Adipocyte (in vitro differentiated cells): ENCODE data around the gene PYM1.
A peak's percentile ranks its signal among the peaks of the same experiment; 100 is the strongest.

Experiments
- DNase-seq: peaks from one replicate; pipeline ENCODE4 v3.0.0-alpha.2; 2015; ENCODE audit warnings: low read depth
- H3K27me3 ChIP-seq: replicated peaks from 2 replicates; pipeline ENCODE4 v1.7.0; 2013; ENCODE audit warnings: mild to moderate bottlenecking, low read length, moderate library complexity; ENCODE audit not compliant: control insufficient read depth, insufficient read depth
- H3K36me3 ChIP-seq: 2 replicates; pipeline ENCODE4 v1.7.0; 2013; ENCODE audit warnings: low read length, mild to moderate bottlenecking, moderate library complexity; ENCODE audit not compliant: control insufficient read depth, insufficient read depth, severe bottlenecking
- H3K4me1 ChIP-seq: 2 replicates; pipeline ENCODE4 v1.7.0; 2013; ENCODE audit warnings: mild to moderate bottlenecking, low read length, moderate library complexity; ENCODE audit not compliant: control insufficient read depth, insufficient read depth
- H3K4me3 ChIP-seq: 2 replicates; pipeline ENCODE4 v1.7.0; 2013; ENCODE audit warnings: mild to moderate bottlenecking, low read length, moderate library complexity
- H3K9ac ChIP-seq: 2 replicates; pipeline ENCODE4 v1.7.0; 2013; ENCODE audit warnings: mild to moderate bottlenecking, low read length, moderate library complexity
- H3K9me3 ChIP-seq: 2 replicates; pipeline ENCODE4 v1.7.0; 2013; ENCODE audit warnings: mild to moderate bottlenecking, low read length, moderate library complexity; ENCODE audit not compliant: control insufficient read depth

The PYM1 gene

DNA sequence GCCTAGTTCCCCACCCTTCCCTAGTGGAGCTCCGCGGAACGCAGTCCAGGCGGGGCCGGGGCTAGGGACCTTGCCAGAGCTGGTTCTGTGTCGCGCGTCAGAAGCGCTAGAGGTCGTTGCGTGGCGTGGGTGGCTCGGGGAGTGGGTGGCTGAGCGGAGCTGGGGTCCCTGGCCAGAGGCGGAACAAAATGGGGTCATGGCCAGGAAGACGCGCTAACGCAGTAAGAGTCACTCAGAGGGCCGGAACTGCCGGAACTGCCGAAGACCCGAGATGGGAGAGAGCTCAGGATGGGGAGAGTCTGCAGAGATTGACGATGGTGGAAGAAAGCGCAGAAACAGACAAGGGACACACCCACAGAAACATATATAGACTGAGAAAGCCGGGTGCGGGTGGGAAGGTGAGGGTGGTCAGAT, 8.1 kb upstream of the PYM1 start:
- Histone ChIP-seq H3K9me3 (no peaks in the 10 kb centered on the region), H3K9ac (peak overlapping the region; percentile 43), H3K36me3 (no peaks in the 10 kb centered on the region), H3K4me1 (peaks cover 34% of the 10 kb centered on the region), H3K4me3 (peak overlapping the region; percentile 74), H3K27me3 (no peaks in the 10 kb centered on the region)
- DNase-seq = no peak

DNA sequence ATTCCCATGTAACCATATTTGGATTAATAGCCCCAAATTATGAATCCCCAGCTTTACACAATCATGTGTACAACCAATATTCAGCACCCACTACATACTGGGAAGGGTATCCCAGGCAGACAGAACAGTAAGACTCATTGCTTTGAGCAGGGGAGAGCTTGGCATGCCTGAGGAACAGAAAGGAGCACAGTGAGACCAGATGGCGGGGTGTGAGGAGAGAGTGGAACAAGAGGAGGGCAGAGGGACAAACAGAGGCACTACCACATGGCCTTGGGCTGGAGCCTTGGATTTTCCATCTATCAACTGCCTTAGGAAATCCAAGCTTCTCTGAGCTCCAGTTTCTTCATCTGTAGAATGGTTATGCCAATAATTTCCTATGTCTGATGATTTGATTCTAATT, 7.1 kb upstream of the PYM1 start:
- no peak overlapping the region for H3K4me3 ChIP-seq
- no peak for DNase-seq
- H3K27me3 ChIP-seq = no peaks in the 10 kb centered on the region
- H3K9me3 ChIP-seq = no peaks in the 10 kb centered on the region
- H3K36me3 ChIP-seq = no peaks in the 10 kb centered on the region
- H3K4me1 ChIP-seq = peaks cover 39% of the 10 kb centered on the region
- no peak overlapping the region for H3K9ac ChIP-seq

DNA sequence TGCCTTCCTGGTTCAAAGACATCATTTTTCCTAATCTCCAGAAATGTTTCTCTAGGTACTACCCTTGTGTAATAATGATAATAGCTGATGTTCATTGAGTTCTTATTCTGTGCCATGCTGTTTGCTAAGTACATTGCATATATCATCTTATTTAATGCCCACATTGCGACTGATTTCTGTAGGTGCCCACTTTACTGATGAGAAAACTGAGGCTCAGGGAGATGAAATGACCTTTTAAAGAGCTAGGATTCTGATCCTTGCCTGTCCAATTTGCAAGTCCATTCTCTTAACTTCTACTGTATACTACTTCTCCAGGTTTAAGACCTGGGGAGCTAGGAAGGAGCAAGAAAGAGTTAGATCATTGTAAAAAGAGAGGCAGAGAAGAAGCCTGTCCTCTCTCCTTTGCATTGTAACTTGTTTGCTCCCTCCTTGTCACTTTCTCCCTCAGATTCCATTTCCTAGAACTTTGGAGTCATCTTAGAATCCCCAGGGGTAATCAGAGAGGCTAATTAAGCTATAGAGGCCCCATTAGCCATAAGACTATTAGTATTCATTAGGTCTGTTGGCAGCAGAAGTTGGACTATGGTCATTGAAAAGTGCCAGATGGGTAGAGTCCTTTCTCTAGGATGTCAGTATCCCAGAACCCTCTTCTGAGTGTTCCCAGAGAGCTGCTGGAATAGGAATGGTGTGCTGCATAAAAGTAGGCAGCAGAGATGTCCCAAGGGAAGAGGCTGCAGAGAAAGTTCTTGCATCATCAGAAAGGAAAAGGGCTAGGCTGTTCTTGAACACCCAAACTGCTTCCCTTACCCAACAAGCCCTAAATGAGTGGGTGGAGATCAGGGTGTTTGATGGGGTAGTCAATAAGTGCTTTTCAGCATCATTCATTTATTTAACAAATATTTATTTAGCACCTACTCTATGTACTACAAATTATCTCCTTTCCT, 6.4 kb upstream of the PYM1 start:
- peak; percentile 64 for DNase-seq
- Histone ChIP-seq H3K4me3 (no peak overlapping the region), H3K4me1 (peaks cover 46% of the 10 kb centered on the region), H3K36me3 (no peaks in the 10 kb centered on the region), H3K9me3 (no peaks in the 10 kb centered on the region), H3K27me3 (no peaks in the 10 kb centered on the region), H3K9ac (no peak overlapping the region)

DNA sequence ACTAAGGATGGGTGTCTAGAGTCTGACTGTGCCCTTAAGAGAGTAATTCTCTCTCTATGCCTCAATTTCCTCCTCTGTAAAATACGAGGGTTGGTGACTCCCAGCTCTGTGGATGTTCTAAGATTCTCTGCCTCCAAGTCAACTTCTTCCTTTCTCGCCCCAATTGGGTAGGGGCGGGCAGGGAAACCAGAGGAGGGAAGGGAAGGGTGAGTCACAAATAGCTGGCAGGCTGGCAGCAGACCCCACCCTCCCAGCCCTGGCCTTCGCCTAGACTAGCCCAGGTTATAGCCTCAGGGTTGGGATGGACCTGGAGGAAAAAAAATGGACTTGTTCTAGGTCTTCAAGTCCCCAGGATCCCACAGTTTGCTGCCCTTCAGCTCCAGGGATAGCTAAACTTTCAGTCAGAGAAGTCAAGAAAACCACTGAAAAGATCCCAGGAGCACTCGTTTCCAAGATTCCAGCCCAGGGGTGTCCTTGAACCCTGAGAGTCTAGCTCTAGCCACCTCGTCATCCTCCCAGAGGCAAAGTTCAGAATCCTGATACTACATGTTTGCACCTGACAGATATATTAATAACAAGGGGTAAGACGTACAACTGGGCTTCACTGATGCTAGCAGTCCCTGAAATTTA, 5.6 kb upstream of the PYM1 start:
- peak; percentile 85 for DNase-seq
- H3K36me3 ChIP-seq = no peaks in the 10 kb centered on the region
- H3K4me1 ChIP-seq = peaks cover 48% of the 10 kb centered on the region
- no peaks in the 10 kb centered on the region for H3K27me3 ChIP-seq
- peak overlapping the region; percentile 86 for H3K4me3 ChIP-seq
- H3K9ac ChIP-seq = peak overlapping the region; percentile 85
- H3K9me3 ChIP-seq = no peaks in the 10 kb centered on the region

DNA sequence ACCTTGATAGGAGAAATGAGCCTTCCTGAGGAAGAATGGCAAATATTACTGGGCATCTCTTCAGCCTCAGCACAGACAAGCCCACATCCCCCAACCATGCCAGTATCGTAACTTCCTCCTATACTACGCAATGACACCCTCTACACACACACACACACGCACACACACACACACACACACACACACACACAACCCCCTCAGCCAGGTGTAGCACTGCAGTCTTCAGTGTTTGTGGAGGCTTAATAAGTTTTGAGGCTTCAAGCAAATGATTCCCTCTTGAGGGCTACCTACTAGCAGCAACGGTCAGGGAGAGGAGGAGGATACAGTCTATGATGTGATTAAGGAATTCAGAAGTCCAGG, 4.8 kb upstream of the PYM1 start:
- peak; percentile 44 for DNase-seq
- H3K4me3 ChIP-seq = peak overlapping the region; percentile 86
- H3K4me1 ChIP-seq = peaks cover 51% of the 10 kb centered on the region
- no peaks in the 10 kb centered on the region for H3K36me3 ChIP-seq
- no peaks in the 10 kb centered on the region for H3K27me3 ChIP-seq
- peak overlapping the region; percentile 85 for H3K9ac ChIP-seq
- no peaks in the 10 kb centered on the region for H3K9me3 ChIP-seq

DNA sequence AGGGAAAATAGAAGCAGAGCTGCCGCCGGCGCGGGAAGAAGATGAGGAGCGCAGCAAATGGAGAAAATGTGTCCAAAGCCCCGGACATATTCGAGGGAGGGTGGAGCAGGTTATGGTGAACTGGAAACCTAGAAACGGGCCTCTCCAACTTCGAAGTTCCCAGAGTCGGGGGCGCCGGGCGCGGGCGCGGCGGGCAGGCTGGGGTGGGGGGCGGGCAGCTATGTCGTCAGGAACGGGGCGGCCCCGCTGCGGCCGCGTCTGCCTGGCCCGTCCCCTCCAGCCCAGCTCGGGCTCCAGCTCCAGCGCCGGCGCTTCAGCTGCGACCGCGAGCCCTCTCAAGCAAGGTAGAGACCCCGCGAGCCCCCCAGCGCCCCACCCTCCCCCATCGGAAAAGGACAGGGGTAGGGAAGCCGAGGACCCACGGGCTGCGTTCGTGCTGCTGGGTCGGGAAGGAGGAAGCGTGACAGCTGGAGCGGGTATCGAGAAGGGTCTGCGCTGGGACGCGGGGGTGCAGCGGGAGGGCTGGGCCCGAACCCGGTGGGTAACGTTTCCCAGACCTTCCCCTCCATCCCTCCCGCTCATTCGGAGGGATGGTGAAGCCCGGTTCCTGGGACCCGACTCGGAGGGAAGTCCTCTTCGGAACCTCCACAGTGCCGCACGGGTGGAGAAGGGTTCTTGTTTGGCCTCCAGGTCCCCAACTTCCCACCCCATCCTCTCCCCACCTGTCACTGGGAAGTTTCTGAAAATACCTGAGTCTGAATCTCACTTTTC, 4.3 kb upstream of the PYM1 start:
- Histone ChIP-seq H3K9me3 (no peaks in the 10 kb centered on the region), H3K4me3 (peak overlapping the region; percentile 86), H3K9ac (peak overlapping the region; percentile 85), H3K4me1 (peaks cover 51% of the 10 kb centered on the region), H3K27me3 (no peaks in the 10 kb centered on the region), H3K36me3 (no peaks in the 10 kb centered on the region)
- peak; percentile 84 for DNase-seq

DNA sequence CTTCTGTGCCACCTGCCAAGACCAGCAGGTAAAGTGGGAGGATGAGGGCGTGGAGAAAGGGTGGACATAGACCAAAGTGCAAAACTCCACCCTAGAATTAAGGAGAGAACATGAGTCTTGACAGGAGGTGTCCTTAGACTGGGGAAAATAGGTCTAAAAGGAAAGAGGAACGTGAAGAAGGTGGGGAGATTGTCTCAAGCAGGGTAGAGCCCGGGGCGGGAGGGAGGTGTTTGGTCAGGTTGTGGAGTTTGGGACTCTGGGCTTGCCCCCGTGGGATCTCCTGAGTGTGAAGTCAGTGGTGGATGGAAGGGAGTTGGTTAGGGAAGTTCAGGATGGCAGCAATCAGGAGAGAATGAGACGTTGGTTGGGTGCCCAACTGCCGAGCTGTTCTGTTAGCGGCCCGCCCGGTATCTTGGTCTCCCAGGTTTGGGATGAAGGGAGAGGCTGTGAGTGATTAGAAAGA, 3.7 kb upstream of the PYM1 start:
- peak overlapping the region; percentile 86 for H3K4me3 ChIP-seq
- H3K27me3 ChIP-seq = no peaks in the 10 kb centered on the region
- H3K36me3 ChIP-seq = no peaks in the 10 kb centered on the region
- no peak for DNase-seq
- peak overlapping the region; percentile 85 for H3K9ac ChIP-seq
- peaks cover 52% of the 10 kb centered on the region for H3K4me1 ChIP-seq
- no peaks in the 10 kb centered on the region for H3K9me3 ChIP-seq

DNA sequence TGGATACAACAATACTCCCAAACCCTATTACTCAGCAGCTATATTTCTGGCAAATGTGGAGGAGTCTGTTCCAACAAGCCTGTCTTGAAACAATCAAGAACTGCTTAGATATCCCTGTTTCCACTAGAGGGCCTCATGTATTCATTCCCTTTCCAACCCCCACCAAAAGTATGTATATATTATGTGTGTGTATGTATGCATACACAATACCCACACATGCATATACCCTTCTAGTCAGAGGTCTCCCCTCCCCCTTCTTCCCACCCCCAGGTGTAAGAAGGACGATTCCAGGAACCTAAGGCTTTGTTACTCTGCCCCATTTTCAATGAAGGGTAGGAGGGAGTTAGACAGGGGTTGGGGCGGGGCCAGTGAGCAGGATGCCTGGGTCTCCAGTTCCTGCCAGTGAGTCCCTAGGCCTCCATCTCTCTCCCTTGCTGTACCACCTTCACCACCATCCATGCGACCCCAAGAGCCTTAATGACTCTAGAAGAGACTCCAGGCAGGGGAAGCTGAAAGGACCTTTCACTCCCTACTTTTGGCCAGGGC, 3.1 kb upstream of the PYM1 start, which contains the start of gene DGKA:
TSS of gene DGKA (plus strand) at position 392 of the 546 bp plus-strand sequence. CDS start 5,342 bp downstream, outside the sequence.
- H3K9me3 ChIP-seq = no peaks in the 10 kb centered on the region
- peak; percentile 89 for DNase-seq
- H3K27me3 ChIP-seq = no peaks in the 10 kb centered on the region
- peaks cover 57% of the 10 kb centered on the region for H3K4me1 ChIP-seq
- H3K36me3 ChIP-seq = no peaks in the 10 kb centered on the region
- peak within 1 kb of the TSS; percentile 85 for H3K9ac ChIP-seq
- H3K4me3 ChIP-seq = peak within 1 kb of the TSS; percentile 86

DNA sequence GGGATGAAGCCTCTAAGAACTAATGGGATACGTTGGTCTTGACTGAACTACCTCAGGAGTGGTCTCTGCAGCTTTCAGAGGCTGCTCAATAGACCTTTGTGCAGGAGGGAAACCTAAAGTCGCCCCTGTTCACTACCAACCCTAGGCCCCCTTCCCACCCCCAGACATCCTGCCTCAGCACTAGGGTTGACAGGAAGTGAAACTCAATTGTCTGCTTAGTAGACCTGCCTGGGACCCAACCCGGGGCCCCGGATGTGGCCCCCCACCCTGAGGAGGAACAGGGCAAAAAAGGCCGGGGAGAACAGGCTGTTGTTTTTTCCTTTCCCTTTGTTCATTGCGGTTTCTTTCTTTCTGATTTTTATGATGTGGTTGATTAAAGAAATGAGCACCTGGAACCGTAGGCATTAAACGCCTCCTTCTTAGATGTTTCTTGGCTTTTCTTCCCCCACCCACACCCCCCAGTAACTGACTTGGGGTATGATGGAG, 1.7 kb upstream of the PYM1 start:
- DNase-seq = no peak
- no peak overlapping the region for H3K4me3 ChIP-seq
- no peaks in the 10 kb centered on the region for H3K36me3 ChIP-seq
- peak overlapping the region; percentile 72 for H3K9ac ChIP-seq
- peaks cover 60% of the 10 kb centered on the region for H3K4me1 ChIP-seq
- no peaks in the 10 kb centered on the region for H3K9me3 ChIP-seq
- no peaks in the 10 kb centered on the region for H3K27me3 ChIP-seq

DNA sequence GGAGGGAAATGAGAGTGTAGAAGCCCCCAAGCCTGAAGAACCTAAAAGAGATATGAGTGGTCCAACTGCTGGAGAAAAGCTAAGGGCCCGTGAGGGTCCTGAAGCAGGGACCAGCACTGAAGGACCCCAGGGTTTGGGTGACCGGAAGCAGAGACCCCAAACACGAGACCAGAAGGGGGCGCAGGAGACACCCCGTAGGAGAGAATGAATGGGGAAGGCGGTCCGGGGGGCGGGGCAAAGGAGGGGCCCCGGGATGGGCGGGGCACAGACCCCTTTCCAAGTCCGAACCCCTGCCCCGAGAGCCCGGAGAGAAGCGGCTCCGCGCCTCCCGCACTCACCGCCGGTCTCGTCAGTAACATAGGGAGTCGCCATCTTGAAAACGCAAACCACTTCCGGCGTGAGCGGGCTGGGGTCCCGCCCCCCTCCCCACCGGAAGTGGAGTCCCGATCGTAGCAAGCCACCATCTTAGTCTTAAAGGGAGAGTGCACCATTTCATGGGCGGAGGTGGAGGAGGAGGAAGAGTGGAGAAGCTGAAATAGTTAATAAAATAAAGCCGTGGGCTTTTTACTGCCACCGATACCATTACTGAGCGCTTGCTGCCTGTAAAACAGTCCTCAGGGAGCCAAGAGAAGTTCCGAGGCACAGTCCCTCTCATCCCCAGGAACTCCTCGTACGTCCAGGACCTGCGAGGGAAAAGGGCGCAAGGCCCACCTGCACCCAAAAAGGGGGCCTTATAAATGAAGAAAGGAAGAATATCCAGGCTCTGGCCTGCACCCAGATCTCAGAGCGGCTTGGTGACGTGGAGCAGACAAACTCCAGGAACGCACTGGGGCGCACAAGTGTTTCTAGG, 731 bp downstream of the PYM1 start:
- H3K4me1 ChIP-seq = peaks cover 47% of the 10 kb centered on the region
- peak overlapping the region; percentile 96 for H3K9ac ChIP-seq
- H3K27me3 ChIP-seq = no peaks in the 10 kb centered on the region
- H3K9me3 ChIP-seq = no peaks in the 10 kb centered on the region
- DNase-seq = peak; percentile 95
- H3K4me3 ChIP-seq = peak overlapping the region; percentile 88
- peaks cover 11% of the 10 kb centered on the region for H3K36me3 ChIP-seq
